Sigmoid colon (tissue), 4 donors: ENCODE measurements around the gene MEPCE.

ENCODE experiments used
- CTCF ChIP-seq, 4 experiments: fragments of 450-650 bp in 3 of 4; fragments of 200-600 bp in 1 of 4; IDR thresholded peaks; one replicate each; pipeline ENCODE4 v1.5.1; 2016 to 2019; ENCODE audit warnings: antibody characterized with exemption in 4 of 4, mild to moderate bottlenecking in 3 of 4, moderate library complexity in 2 of 4
- POLR2A ChIP-seq, 2 donors: fragments of 450-650 bp; IDR thresholded peaks; one replicate each; pipeline ENCODE4 v1.6.1; 2016; ENCODE audit warnings: antibody characterized with exemption in 2 of 2, mild to moderate bottlenecking in 2 of 2, moderate library complexity in 2 of 2
- POLR2AphosphoS5 ChIP-seq, 4 donors: sonication (generic); formaldehyde crosslinking; IDR thresholded peaks; one replicate each; pipeline ENCODE4 v1.6.1; 2017; ENCODE audit warnings: antibody characterized with exemption in 4 of 4

GRCh38 chr7:100387695-100388094, 41.9 kb upstream of the MEPCE start:
- TF ChIP-seq POLR2A (IDR thresholded peaks at IDR 0.05) (no peak), CTCF (IDR thresholded peaks at IDR 0.05) (no peak), POLR2AphosphoS5 (IDR thresholded peaks at IDR 0.05) (no peak)
